Cortex of kidney (tissue), 1 donor: ENCODE data around the gene NOTCH1.
"Not testable (repeated sequence)": the region's sequence is repeated elsewhere in the genome, so short reads cannot be mapped to it uniquely, and the experiment has no call there.

Experiments used
- DNase-seq: peaks from one replicate; lab custom pipeline; 2025; lab: John Stamatoyannopoulos, UW

Gene NOTCH1

GRCh38 chr9:136564379-136564988 is 18.6 kb upstream of the NOTCH1 start:
- DNase-seq: no peak

- no peak for DNase-seq
Measured at GRCh38 chr9:136563646-136564325, 17.9 kb upstream of the NOTCH1 start.

- no peak for DNase-seq
Measured at GRCh38 chr9:136562746-136563495, 17.1 kb upstream of the NOTCH1 start.

- no peak for DNase-seq
Measured at GRCh38 chr9:136561779-136562178, 15.9 kb upstream of the NOTCH1 start.

- DNase-seq: no peak
Measured at GRCh38 chr9:136560586-136560985, 14.7 kb upstream of the NOTCH1 start.

- not testable (repeated sequence) for DNase-seq
Measured at GRCh38 chr9:136559371-136559770, 13.5 kb upstream of the NOTCH1 start.

- not testable (repeated sequence) for DNase-seq
Measured at GRCh38 chr9:136558846-136559245, 13.0 kb upstream of the NOTCH1 start.

GRCh38 chr9:136558373-136558772 is 12.5 kb upstream of the NOTCH1 start:
- DNase-seq: no peak

- DNase-seq: no peak
Measured at GRCh38 chr9:136557036-136557435, 11.2 kb upstream of the NOTCH1 start.

- DNase-seq: no peak
Measured at GRCh38 chr9:136556166-136556565, 10.3 kb upstream of the NOTCH1 start.

- no peak for DNase-seq
Measured at GRCh38 chr9:136554870-136555269, 9.0 kb upstream of the NOTCH1 start.

GRCh38 chr9:136553581-136553980 is 7.7 kb upstream of the NOTCH1 start:
- DNase-seq: no peak

- no peak for DNase-seq
Measured at GRCh38 chr9:136552117-136552703, 6.4 kb upstream of the NOTCH1 start.

GRCh38 chr9:136551401-136552116 is 5.7 kb upstream of the NOTCH1 start:
- DNase-seq: no peak

- no peak for DNase-seq
Measured at GRCh38 chr9:136550439-136551289, 4.8 kb upstream of the NOTCH1 start.

GRCh38 chr9:136549010-136549980 is 3.4 kb upstream of the NOTCH1 start:
- DNase-seq: no peak

GRCh38 chr9:136547508-136548215 is 1.8 kb upstream of the NOTCH1 start:
- DNase-seq: no peak

GRCh38 chr9:136546697-136547501 is 1.1 kb upstream of the NOTCH1 start:
- DNase-seq: no peak

GRCh38 chr9:136545692-136545964 is 220 bp downstream of the NOTCH1 start:
- no peak for DNase-seq
